Mammary epithelial cell (primary cell): Measurements from ENCODE around the gene TXNIP.

Experiments used
- EZH2 ChIP-seq: IDR thresholded peaks from 2 replicates; pipeline ENCODE4 v1.6.1; 2012; ENCODE audit warnings: low read length, inconsistent platforms, borderline replicate concordance
- TF ChIP-seq, protein P1 (sequence below), 2 donors: IDR thresholded peaks in 1 of 2; conservative IDR thresholded peaks in 1 of 2; 2 replicates each; pipeline ENCODE4 v1.5.1; 2011 to 2012; ENCODE audit warnings: inconsistent platforms in 2 of 2, low read length in 2 of 2, mild to moderate bottlenecking in 2 of 2, control low read depth in 1 of 2, low read depth in 1 of 2; ENCODE audit not compliant: insufficient read depth in 1 of 2; ENCODE audit errors: extremely low read depth in 1 of 2

DNA sequence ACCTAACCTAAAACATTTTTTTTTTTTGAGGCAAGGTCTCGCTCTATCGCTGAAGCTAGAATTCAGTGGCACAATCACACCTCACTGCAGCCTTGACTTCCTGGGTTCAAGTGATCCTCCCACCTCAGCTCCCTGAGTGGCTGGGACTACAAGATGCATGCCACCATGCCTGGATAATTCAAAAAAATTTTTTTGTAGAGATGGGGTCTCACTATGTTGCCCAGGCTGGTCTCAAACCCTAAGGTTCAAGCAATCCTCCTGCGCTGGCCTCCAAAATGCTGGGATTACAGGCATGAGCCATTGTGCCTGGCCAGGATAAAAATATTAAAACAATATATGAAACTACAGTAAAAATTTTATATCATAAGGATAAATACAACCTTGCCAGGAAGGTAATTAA is 43.5 kb downstream of the TXNIP start:
- TF ChIP-seq EZH2 = no peak
- TF ChIP-seq, protein P1, sequence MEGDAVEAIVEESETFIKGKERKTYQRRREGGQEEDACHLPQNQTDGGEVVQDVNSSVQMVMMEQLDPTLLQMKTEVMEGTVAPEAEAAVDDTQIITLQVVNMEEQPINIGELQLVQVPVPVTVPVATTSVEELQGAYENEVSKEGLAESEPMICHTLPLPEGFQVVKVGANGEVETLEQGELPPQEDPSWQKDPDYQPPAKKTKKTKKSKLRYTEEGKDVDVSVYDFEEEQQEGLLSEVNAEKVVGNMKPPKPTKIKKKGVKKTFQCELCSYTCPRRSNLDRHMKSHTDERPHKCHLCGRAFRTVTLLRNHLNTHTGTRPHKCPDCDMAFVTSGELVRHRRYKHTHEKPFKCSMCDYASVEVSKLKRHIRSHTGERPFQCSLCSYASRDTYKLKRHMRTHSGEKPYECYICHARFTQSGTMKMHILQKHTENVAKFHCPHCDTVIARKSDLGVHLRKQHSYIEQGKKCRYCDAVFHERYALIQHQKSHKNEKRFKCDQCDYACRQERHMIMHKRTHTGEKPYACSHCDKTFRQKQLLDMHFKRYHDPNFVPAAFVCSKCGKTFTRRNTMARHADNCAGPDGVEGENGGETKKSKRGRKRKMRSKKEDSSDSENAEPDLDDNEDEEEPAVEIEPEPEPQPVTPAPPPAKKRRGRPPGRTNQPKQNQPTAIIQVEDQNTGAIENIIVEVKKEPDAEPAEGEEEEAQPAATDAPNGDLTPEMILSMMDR (conservative IDR thresholded peaks at IDR 0.05 in 1 of 2, IDR thresholded peaks at IDR 0.05 in 1 of 2; ENCODE audit: extremely low read depth in 1 of 2, insufficient read depth in 1 of 2, low read depth in 1 of 2, low read length in 2 of 2) = no peak
